IMR-90 (cell line): ENCODE results near the gene ZNF783. TPM values are rescaled to one million over a fixed set of nuclear protein-coding genes. Genes with fewer than 3 reads are reported as not detected.
"Not testable (repeated sequence)": the region's sequence is repeated elsewhere in the genome, so short reads cannot be mapped to it uniquely, and the experiment has no call there.

ENCODE experiments used
- ATAC-seq: fragments of 200-7000 bp; cut with Tn5 transposase; 2 replicates; pipeline ENCODE4 v1.9.1; 2020; ENCODE audit warnings: low read depth, mild to moderate bottlenecking, moderate library complexity
- BruUV-seq: library from RNA; stranded (reverse); fragments of 400-500 nt; replicated peaks from 2 replicates; lab custom pipeline; 2021; lab: Mats Ljungman, UMichigan
- CTCF ChIA-PET: fragments of 300-600 bp; formaldehyde crosslinking; extraction: SDS; loops from one replicate; lab custom pipeline; 2021; ENCODE audit warnings: antibody characterized with exemption; lab: Yijun Ruan, JAX
- POLR2A ChIA-PET: fragments of 300-600 bp; sonication (Branson Sonifier 250); formaldehyde crosslinking; loops from one replicate; lab custom pipeline; 2022; ENCODE audit warnings: antibody characterized with exemption; ENCODE audit not compliant: unreplicated experiment; lab: Charles Lee
- DNase-seq: peaks from one replicate; pipeline ENCODE4 v3.0.0; 2013
- H2AFZ ChIP-seq: replicated peaks from 2 replicates; pipeline ENCODE3; 2013; ENCODE audit warnings: low read length, mild to moderate bottlenecking; ENCODE audit not compliant: poor library complexity
- H2AK5ac ChIP-seq: 2 replicates; pipeline ENCODE4 v1.6.1; 2013; ENCODE audit warnings: low read depth, low read length, inconsistent platforms
- H2AK9ac ChIP-seq: replicated peaks from 2 replicates; pipeline ENCODE3; 2013; ENCODE audit warnings: mild to moderate bottlenecking, low read depth, low read length, moderate library complexity; ENCODE audit not compliant: poor library complexity
- H2BK120ac ChIP-seq: 2 replicates; pipeline ENCODE4 v1.6.1; 2013; ENCODE audit warnings: low read depth, low read length, inconsistent platforms
- H2BK15ac ChIP-seq: 3 replicates; pipeline ENCODE4 v1.6.1; 2013; ENCODE audit warnings: low read depth, low read length, inconsistent platforms
- H2BK20ac ChIP-seq: 2 replicates; pipeline ENCODE4 v1.6.1; 2013; ENCODE audit warnings: low read depth, mild to moderate bottlenecking, inconsistent platforms, low read length, moderate library complexity
- H2BK5ac ChIP-seq: 2 replicates; pipeline ENCODE4 v1.6.1; 2013; ENCODE audit warnings: mild to moderate bottlenecking, low read depth, low read length, inconsistent platforms; ENCODE audit not compliant: poor library complexity, severe bottlenecking
- H3K14ac ChIP-seq: replicated peaks from 2 replicates; pipeline ENCODE4 v1.6.1; 2013; ENCODE audit warnings: low read depth, low read length, inconsistent platforms
- H3K18ac ChIP-seq: 2 replicates; pipeline ENCODE4 v1.6.1; 2013; ENCODE audit warnings: low read depth, low read length, control low read depth
- H3K23ac ChIP-seq: 2 replicates; pipeline ENCODE4 v1.6.1; 2013; ENCODE audit warnings: low read depth, low read length, inconsistent platforms
- H3K27ac ChIP-seq: 2 replicates; pipeline ENCODE4 v1.5.1; 2013; ENCODE audit warnings: mild to moderate bottlenecking, control low read depth, low read length; ENCODE audit not compliant: insufficient read depth
- H3K27me3 ChIP-seq: 2 replicates; pipeline ENCODE4 v1.6.1; 2013; ENCODE audit warnings: low read length; ENCODE audit not compliant: control insufficient read depth, insufficient read depth
- H3K36me3 ChIP-seq: 2 replicates; pipeline ENCODE4 v1.6.1; 2013; ENCODE audit warnings: low read length, mixed read lengths; ENCODE audit not compliant: control insufficient read depth, insufficient read depth
- H3K4ac ChIP-seq: 2 replicates; pipeline ENCODE4 v1.6.1; 2013; ENCODE audit warnings: low read depth, low read length, inconsistent platforms
- H3K4me1 ChIP-seq: 2 replicates; pipeline ENCODE4 v1.6.1; 2013; ENCODE audit warnings: low read length, mixed read lengths; ENCODE audit not compliant: control insufficient read depth, insufficient read depth
- H3K4me2 ChIP-seq: 2 replicates; pipeline ENCODE4 v1.6.1; 2013; ENCODE audit warnings: low read depth, mild to moderate bottlenecking, control low read depth, low read length, moderate library complexity
- H3K4me3 ChIP-seq: 2 replicates; pipeline ENCODE4 v1.5.1; 2013; ENCODE audit warnings: low read depth, mild to moderate bottlenecking, control low read depth, low read length, moderate library complexity; ENCODE audit not compliant: insufficient read depth
- H3K56ac ChIP-seq: 2 replicates; pipeline ENCODE4 v1.6.1; 2013; ENCODE audit warnings: low read length, inconsistent platforms; ENCODE audit not compliant: insufficient read depth; ENCODE audit errors: extremely low read depth
- H3K79me1 ChIP-seq, 2 experiments: 2 replicates each; pipeline ENCODE4 v1.6.1; 2013; ENCODE audit warnings: low read length in 2 of 2, inconsistent platforms in 1 of 2, low read depth in 1 of 2
- H3K9ac ChIP-seq: 2 replicates; pipeline ENCODE4 v1.6.1; 2013; ENCODE audit warnings: low read depth, low read length, control low read depth
- H3K9me1 ChIP-seq: 2 replicates; pipeline ENCODE4 v1.6.1; 2013; ENCODE audit warnings: low read length, inconsistent platforms; ENCODE audit not compliant: insufficient read depth
- H3K9me3 ChIP-seq: 2 replicates; pipeline ENCODE4 v1.6.1; 2013; ENCODE audit warnings: low read length; ENCODE audit not compliant: control insufficient read depth, insufficient read depth
- H4K20me1 ChIP-seq: 2 replicates; pipeline ENCODE4 v1.6.1; 2013; ENCODE audit warnings: low read length, inconsistent platforms; ENCODE audit not compliant: insufficient read depth
- H4K5ac ChIP-seq: 2 replicates; pipeline ENCODE4 v1.6.1; 2013; ENCODE audit warnings: mild to moderate bottlenecking, low read depth, low read length, control low read depth
- H4K8ac ChIP-seq, 2 experiments: 2 replicates each; pipeline ENCODE4 v1.6.1; 2013; ENCODE audit warnings: low read depth in 2 of 2, low read length in 2 of 2, control low read depth in 1 of 2, inconsistent platforms in 1 of 2
- H4K91ac ChIP-seq: 2 replicates; pipeline ENCODE4 v1.6.1; 2013; ENCODE audit warnings: low read depth, low read length, inconsistent platforms; ENCODE audit not compliant: insufficient read depth
- WGBS, 2 experiments: methylation state at CpG; one replicate each; pipeline versions ENCODE4 v1.1.5 to v1.1.7; 2013; ENCODE audit warnings: missing lambda C conversion rate in 2 of 2; ENCODE audit not compliant: insufficient read length in 1 of 2; ENCODE audit errors: extremely low coverage in 2 of 2; 5-methylcytosine and 5-hydroxymethylcytosine counted together
- dilution Hi-C: fragments of 300-500 bp; cut with HindIII; formaldehyde crosslinking; loops from one replicate; pipeline ENCODE4 v1.14.3; 2018; ENCODE audit warnings: low sequenced_read_pairs; ENCODE audit not compliant: unreplicated experiment
- in situ Hi-C: fragments of 300-500 bp; cut with MboI; formaldehyde crosslinking; loops from 3 replicates; pipeline ENCODE4 v1.14.3; 2019; ENCODE audit warnings: low sequenced_read_pairs, inconsistent platforms, mixed read lengths
- intact Hi-C: fragments of 100-400 bp; cut with micrococcal nuclease; formaldehyde crosslinking; loops from 2 replicates; pipeline ENCODE4 v1.10.0; 2022
- polyA plus RNA-seq, 3 experiments: library from polyadenylated mRNA; depleted of rRNA; stranded (reverse); fragments of >200 nt; gene quantifications; 2 replicates each; pipeline ENCODE4 v1.2.3, GENCODE V29; 2012; ENCODE audit warnings: low replicate concordance in 1 of 3
- total RNA-seq: library from RNA; depleted of rRNA; stranded (reverse); fragments of >200 nt; gene quantifications from 2 replicates; pipeline ENCODE4 v1.2.3, GENCODE V29; 2012

Gene ZNF783
- total and polyA plus RNA-seq, 2 of the 4 experiments (the other 2 are of a cell fraction), result 2.3 to 7.2 TPM

GRCh38 chr7:149274424-149274823 is 12.4 kb downstream of the ZNF783 start:
- H4K91ac ChIP-seq, H3K14ac ChIP-seq, ATAC-seq, POLR2A ChIA-PET, H4K5ac ChIP-seq, H3K56ac ChIP-seq, H4K8ac ChIP-seq, H3K9me1 ChIP-seq, H3K23ac ChIP-seq, dilution Hi-C loops, H2BK5ac ChIP-seq, H3K4me2 ChIP-seq, intact Hi-C loops, H2AK9ac ChIP-seq, H2BK120ac ChIP-seq, H2BK15ac ChIP-seq, in situ Hi-C loops, BruUV-seq, H2BK20ac ChIP-seq, H3K79me1 ChIP-seq, H3K27ac ChIP-seq, H2AFZ ChIP-seq, H3K9me3 ChIP-seq, H4K20me1 ChIP-seq, H3K4me3 ChIP-seq, H3K4me1 ChIP-seq, H3K18ac ChIP-seq, H3K27me3 ChIP-seq, H3K9ac ChIP-seq, H2AK5ac ChIP-seq, DNase-seq, H3K4ac ChIP-seq: not testable (repeated sequence)
- WGBS, 2 experiments, result 100% methylated on average over 2 of the region's 8 CpGs; no CpG with 5 or more reads in 1 of the 2 experiments
- H3K36me3 ChIP-seq, result peaks cover 38% of the 10 kb centered on the region
- CTCF ChIA-PET, result interaction anchor here (2.1 kb wide), 1 partner anchor 13 kb away, joined by 6 read pairs; the partner anchor contains the start of gene ZNF783
